Measurements from ENCODE around the gene RAD9A.
"Not testable (repeated sequence)": the region's sequence is repeated elsewhere in the genome, so short reads cannot be mapped to it uniquely, and the experiment has no call there.

The RAD9A gene

DNA sequence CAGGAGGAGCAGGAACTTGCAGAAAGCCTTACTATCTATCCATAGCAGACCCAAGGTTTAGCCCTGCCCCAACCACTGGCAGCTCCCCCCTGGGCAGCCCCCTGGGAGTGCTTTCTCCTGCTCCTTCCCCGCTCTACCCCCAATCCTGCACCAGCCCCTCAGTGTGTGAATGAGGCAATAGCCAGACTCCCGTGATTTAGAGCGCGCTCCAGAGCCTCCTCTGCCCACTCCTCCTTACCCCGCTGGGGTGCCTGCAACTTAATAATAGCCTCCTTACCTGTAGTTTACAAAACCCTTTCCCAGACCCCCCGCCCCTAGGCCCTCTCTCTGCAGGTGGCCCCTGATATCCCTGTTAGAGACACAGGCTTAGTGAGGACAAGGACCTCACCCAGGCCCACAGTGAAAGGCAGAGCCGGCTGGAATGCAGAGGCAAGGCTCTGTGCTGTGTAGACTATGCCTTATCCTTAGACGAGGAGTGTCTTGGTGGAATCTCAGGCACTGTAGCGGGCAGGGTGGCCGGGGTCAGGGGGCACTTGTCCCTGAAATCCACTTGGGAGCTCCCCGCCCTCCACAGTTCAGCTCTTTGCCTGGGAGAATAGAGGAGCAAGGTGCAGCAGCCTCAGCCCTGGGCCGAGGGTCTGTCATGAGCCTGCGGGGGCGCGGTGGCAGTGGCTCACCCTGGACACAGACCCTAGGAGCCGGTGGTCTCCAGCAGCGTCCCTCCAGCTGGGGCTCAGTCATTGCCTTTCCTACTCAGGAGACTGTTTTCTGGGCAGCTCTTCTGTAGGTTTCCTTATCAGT is 19.4 kb downstream of the RAD9A start:
- no peak for DNase-seq

DNA sequence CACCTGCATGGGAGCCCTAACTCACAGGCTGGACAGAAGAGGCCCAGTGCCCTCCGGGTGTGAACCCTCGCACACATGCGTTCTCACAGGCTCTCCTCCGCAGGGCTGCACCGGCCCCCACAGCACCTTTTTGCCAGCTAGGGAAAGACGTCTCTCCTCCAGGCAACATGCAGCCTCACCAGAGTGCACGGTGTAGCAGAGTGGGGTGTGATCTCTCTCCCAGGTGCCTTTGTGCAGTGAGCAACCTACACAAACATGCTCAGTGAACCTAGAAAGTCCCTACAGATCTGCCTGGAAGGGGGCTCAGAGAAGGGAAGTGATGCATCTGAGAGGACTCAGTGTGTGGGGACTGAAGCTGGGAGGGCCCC is 20.0 kb downstream of the RAD9A start:
- DNase-seq: no peak

DNA sequence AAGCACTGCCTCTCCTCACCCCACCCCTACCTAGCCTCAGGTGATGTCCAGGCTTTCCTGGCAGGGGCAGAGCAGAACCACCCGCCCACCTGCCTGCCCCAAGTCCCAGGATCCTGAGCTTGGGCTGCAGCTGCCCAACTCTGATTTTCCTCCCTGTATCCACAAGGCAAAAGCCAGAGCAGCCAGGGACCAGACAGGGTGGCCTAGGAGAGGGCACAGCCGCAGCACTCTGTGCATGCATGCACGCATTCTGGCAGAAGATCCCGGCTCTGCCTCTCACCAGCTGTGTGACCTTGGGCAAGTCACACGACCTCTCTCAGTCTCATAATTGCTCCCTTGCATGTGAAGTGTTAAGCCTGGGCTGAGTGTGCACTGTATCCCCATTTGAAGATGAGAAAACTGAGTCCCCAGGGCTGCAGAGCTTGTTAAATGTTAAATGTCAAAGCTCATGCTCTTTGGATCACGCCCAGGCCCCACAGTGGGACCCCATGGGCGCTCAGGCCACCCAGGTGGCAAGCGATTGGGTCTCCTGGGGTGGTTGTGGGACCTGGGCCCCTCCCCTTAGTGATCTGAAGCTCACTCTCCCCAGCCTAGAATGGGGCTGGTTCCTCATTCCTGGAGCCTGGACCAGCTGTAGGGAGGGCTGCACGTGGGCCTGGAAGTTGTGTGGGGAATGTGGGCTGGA is 20.9 kb downstream of the RAD9A start:
- DNase-seq: no peak

DNA sequence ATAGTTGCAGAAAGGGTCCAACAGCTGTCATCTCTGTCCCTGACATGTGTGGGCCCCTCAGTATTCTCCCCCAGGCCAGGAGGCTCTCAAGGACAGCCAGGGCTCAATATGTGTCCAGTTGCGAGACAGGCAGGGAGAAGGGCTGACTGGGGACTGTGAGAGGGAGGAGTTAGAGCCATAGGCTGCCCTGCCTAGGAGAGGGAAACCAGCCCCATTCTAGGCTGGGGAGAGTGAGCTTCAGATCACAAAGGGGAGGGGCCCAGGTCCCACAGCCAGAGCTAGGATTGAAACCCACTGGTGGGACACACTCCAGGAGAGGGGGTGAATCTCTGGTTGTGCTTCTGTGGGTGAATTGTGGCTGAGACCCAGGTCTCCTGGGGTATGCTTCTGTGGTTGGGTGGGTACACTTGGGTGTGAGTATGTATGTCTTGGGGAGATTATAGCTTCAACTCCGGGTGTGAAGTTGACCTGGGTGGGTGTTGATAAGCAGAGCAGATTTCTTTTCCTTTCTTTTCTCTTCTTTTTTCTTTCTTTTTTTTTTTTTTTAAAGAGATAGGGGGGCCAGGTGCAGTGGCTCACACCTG is 21.6 kb downstream of the RAD9A start:
- no peak for DNase-seq

DNA sequence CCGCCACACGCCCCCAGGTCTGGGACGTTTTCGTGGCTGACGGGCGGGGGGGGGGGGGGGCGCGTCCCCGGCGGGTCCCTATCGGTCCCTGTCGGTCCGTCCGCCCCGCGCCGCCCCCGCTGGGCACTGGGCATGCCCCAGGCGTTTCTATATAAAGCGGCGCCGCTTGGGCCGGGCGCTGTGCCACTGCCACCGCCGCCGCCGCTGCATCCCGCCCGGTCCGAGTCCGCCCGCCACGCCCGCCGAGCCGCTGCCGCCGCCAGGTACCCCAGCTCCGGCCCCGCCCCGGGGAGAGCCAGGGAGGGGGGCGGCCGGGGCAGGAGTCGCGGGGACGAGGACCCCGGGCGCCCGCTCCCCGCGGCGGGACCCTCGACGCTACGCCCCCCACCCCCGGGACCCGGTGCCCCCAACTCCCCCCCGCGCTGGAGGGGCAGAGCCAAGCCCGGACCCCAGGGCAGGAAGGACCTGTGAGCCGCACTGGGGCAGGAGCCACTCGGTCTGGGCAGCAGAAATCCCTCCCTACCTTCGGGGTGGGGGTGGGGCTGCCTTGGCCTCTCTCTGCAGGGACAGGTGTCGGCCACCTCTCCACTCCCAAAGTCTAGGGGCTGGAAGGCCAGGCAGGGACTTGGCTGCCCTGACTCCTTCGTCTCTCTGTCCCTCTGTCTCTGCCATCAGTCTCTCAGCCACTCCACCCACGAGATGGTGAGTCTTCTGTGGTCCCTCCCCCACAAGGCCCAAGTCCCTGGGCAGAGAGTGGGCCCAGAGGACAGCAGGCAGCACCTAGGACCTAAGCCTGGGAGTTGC is 23.9 kb downstream of the RAD9A start, which contains the start of gene CARNS1:
Gene CARNS1, plus strand, starts transcription at position 178 of the 804 bp plus-strand sequence. Its CDS starts 522 bp downstream, at position 700.
- DNase-seq: no peak

DNA sequence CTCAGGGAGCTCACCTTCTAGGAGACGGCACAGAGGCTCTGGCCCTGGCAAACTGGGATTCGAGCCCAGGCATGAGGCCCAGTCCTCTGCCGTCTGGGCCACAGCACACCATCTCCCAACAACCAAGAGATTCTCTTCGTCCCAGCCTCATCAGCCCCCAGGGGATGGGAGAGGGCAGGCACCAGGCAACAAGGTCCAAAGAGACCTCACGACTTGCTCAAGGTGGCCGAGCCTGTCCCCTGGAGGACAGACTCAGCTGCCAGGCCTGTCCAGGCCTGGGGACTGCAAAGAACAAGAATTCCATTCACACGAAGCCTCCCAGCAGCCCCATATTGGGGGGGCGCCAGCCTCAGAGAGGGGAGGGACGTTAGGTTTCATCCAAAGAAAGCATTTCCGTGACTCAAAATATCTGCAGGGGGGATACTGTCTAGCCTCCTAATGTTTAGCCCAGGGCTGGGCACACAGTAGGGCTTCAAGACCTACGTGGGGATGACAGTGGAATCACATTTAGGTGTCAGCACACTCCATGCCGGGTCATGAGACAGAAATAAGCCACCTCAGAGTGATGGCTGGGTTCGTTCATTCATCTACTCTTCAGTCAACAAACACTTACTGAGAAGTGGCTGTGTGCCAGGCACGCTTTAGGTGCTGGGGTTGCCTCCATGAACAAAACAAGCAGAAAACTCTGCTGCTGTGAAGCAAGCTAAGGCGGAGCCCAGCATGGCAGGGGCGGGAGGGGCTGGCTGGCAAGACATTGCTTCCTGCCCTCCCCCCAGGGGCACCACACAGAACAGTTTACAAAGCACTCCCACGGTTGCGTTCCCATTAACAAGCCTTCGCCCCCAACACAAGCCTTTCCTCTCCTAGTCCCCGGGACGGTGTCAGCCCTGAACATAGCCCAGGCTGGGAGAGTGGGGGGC is 24.9 kb downstream of the RAD9A start:
- peak; percentile 90 for DNase-seq

DNA sequence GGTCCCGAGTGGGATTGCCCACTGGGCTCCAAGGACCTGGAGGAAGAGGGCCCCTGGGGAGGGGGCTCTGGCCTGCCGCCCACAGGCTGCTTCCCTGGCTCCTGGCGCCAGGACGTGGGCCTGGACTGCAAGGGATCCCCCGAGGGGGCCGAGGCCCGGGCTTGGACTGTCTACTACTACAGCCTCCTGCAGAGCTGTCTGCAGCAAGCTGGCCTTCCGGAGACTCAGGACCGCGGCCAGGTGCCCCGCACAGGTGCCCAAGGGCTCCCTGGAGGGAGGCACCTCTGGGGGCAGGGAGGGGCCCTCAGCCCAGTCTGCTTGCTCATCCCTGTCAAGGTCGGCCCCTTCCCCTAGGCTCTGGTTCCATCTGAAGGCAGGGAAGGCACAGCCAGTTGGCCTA is 25.6 kb downstream of the RAD9A start:
- no peak for DNase-seq

DNA sequence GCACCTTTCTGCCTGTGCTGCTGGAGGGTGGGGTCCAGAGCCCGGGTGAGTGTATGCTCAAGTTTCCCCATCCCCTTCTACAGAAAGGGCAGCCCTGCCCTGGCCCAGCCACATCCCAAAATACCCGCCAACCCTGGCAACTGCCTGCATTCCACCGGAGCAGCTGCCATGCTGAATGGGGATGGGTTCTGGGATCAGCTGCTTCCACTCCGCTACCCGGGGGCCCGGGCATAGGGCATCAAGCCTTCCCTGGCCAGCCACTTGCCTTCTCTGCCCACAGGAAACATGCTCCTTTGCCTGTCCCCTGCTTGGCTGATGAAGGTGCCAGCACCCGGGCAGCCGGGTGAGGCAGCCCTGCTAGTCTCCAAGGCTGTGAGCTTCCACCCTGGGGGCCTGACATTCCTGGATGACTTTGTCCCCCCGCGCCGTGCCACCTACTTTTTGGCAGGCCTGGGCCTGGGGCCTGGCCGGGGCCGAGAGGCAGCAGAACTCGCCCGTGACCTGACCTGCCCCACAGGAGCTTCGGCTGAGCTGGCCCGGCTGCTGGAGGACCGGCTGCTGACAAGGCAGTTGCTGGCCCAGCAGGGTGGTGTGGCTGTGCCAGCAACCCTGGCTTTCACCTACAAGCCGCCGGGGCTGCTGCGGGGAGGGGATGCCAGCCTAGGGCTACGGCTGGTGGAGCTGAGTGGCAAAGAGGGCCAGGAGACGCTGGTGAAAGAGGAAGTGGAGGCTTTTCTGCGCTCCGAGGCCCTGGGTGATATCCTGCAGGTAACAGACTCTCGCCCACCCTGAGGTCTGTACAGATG is 26.9 kb downstream of the RAD9A start:
- DNase-seq: peak in 1 of 2 donors; percentile 62

DNA sequence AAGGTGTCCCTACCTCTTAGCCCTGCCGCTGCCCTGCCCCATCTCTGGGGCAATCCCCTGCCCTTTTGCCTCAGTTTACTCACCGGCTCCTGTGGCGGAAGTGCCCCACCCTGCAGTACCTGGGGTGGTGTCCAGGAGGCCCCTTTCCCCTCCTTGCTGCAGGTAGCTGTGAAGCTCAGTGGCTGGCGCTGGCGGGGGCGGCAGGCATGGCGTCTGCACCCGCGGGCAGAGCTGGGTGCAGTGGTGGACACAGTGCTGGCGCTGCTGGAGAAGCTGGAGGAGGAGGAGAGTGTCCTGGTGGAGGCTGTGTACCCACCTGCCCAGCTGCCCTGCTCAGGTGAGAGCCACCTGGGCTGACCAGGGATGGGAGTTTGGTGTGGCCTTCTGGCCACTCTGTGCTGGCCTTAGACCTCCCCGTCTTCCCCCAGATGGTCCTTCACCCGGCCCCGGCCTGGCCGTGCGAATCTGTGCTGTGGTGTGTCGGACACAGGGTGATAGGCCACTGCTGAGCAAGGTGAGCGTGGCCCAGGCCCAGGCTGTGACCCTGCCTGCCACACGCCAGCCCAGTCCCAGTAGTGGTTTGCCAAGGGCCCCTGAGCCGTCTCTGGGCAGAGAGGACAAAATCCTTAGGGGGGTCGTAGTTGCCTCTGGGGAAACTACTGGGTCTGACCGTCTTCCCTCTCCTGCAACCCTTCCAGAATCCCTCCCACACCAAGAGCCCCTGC is 27.7 kb downstream of the RAD9A start:
- no peak for DNase-seq

DNA sequence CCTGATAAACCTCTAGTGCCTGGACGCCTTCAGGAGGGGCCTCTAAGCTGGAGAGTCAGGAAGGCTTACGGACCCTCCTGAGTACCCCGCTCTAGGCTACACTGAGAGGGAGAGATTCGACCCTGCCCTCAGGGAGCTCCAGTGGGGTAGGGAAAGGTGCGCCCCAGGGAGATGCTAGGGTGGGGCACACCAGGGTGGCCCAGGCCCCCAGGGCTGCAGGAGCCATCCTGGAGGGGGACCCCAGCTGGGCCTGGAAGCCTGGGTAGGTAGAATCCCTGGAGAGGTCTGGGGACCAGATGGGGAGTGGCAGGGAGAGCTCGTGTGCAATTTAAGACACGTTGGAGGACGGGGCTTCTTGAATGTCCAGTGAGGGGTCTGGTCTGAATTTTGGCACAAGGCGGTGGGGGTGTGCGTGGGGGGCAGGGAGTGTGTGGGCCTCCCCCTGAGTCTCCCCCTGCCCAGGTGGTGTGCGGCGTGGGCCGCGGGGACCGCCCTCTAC is 28.4 kb downstream of the RAD9A start:
- no peak for DNase-seq

DNA sequence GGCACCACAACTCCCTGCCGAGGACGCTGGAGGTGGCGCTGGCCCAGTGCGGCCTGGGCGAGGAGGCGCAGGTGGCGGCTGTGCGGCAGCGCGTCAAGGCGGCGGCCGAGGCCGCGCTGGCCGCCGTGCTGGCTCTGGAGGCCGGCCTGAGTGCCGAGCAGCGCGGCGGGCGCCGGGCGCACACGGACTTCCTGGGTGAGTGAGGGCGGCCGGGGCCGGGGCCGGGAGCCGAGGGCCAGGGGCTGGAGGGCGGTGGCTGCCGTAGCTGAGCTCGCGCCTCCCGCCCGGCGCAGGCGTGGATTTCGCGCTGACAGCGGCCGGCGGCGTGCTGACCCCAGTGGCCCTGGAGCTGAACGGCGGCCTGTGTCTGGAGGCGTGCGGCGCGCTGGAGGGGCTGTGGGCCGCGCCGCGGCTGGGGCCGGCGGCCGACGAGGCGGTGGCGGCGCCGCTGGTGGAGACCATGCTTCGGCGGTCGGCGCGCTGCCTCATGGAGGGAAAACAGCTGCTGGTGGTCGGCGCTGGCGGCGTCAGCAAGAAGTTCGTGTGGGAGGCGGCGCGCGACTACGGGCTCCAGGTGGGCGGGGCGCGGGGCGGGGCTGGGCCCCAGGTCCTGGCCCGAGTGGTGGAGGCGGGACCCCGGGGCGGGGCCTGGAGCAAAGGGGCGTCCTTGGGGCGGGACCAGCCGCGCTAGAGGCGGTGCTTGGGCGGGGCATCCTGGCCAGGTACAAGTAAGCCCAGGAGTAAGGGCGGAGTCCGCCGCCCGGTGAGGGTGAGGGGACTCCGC is 29.1 kb downstream of the RAD9A start:
- DNase-seq: peak; percentile 97 to 98

DNA sequence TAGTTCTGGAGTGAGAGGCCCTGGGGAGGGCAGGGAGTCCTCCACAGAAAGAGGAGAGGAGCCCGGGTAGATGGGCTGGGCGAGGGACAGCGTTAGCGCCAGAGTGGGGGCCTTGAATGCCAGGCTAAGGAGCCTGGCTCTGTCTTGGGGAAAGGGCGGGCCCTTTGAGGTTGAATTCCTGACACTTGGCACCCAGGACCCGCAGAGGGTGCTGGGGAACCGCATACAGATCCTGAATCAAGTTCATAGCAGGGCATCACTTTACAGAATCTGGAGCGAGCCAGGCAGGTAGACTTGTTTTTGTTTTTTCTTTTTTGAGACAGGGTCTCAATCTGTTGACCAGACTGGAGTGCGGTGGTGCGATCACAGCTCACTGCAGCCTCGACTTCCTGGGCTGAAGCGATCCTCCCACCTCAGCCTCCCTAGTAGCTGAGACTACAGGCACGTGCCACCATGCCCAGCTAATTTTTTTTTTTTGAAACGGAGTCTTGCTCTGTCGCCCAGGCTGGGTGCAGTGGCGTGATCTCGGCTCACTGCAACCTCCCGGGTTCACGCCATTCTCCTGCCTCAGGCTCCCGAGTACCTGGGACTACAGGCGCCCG is 29.7 kb downstream of the RAD9A start:
- no peak for DNase-seq

DNA sequence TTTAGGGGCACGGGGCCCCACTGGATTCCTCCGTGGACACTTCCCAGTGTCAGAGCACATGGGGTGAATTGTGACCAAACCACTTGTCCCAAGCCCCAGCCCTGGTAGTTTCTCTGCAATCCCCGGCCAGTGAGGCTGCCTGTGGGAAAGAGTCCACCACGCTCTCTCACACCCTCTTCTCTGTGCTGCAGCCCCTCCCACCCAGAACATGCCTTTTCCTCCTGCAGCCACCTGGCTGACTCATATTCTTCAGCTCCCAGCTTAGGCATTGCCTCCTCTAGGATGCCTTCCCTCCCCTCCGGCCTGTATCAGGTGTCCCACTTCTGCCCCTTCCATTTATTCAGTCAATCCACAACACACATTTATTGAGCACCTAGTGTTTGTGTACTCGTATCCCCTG is 31.1 kb downstream of the RAD9A start:
- no peak for DNase-seq

DNA sequence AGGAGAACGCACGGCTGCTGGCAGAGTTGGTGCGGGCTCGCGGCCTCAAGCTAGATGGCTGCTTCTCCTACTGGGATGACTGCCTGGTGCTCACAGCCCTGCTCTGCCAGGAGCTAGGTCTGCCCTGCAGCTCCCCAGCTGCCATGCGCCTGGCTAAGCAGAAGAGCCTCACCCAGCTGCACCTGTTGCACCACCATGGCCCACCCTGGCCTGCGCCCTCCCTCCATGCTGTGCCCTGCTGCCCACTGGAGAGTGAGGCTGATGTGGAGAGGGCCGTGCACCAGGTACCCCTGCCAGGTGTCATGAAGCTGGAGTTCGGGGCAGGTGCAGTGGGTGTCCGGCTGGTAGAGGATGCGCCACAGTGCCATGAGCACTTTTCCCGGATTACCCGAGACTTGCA is 31.7 kb downstream of the RAD9A start:
- DNase-seq: no peak

DNA sequence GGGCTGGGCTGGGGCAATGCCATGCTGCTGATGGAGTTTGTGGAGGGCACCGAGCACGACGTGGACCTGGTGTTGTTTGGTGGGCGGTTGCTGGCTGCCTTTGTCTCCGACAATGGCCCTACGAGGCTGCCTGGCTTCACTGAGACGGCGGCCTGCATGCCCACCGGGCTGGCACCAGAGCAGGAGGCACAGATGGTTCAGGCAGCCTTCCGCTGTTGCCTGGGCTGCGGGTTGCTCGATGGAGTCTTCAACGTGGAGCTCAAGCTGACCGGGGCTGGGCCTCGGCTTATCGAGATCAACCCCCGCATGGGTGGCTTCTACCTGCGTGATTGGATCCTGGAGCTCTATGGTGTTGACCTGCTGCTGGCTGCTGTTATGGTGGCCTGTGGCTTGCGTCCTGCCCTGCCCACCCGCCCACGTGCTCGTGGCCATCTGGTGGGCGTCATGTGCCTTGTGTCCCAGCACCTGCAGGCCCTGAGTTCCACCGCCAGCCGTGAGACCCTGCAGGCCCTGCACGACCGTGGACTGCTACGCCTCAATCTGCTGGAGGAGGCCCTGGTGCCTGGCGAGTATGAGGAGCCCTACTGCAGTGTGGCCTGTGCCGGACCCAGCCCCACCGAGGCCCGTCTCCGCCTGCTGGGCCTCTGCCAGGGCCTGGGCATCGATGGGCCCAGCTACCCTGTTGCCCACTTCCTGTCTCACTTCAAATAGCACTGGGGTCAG is 32.3 kb downstream of the RAD9A start:
- DNase-seq: no peak

DNA sequence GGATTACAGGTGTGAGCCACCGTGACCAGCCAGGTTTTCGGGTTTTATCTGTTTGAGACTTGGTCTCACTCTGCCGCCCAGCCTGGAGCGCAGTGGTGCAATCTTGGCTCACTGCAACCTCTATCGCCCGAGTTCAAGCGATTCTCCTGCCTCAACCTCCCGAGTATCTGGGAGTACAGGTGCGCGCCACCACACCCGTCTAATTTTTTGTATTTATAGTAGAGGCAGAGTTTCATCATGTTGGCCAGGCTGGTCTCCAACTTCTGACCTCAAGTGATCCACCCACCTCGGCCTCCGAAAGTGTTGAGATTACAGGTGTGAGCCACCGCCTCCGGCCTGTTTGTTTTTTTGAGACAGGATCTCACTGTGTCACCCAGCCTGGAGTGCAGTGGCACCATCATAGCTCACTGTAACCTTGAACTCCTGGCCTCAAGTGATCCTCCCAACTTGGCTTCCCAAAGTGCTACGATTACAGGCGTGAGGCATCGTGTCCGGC is 35.6 kb downstream of the RAD9A start:
- not testable (repeated sequence) for DNase-seq

DNA sequence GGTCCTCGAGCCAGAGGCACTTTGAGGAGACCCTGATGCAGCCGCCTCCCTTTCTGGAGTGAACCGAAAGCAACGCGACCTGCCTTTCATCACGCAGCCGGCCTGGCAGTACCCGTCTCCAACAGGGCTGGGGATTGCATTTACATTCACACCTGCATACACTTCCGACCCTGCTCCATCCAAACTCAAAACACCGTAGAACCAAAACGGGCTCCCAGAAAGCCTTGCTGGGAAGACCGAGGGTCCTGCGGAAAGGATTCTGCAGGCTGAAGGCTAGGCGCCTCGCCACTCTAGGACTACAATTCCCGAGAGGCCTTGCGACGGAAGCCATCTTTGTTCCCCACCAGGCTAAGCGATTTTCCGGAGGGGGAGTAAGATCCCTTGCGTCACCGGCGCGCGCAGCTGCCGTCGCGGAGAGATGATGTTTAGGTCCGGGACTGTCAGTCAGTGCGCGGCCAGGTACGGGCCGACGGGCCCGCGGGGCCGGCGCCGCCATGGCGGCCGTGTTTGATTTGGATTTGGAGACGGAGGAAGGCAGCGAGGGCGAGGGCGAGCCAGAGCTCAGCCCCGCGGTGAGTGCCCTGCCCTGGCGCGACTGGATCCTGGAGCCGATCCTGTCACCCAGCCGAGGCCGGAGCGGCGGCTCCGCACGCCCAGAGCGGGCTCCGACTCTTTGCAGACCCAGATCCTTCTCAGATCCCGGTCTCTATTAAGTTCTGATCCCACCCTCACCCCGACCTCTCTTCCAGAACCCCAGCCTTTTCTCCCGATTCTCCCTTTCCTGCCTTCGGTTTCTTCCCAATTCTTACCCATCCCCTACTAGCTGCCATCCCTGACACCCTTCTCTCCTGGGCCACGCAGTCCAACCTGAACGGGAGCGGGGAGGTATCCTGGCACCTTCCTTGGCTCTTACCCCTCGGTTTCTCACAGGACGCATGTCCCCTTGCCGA is 36.5 kb downstream of the RAD9A start, which contains the start of gene RPS6KB2:
Gene RPS6KB2, plus strand, starts transcription at position 443 of the 950 bp plus-strand sequence. Its CDS starts 52 bp downstream, at position 495.
- DNase-seq: peak; percentile 98
